GM13977 (cell line): ENCODE results near the gene ZNF99.

ENCODE experiments used
- DNase-seq: peaks from one replicate; pipeline ENCODE4 v3.0.0; 2012; ENCODE audit warnings: low spot score
- CTCF ChIP-seq: IDR thresholded peaks from 2 replicates; pipeline ENCODE4 v1.5.1; 2012; ENCODE audit warnings: mild to moderate bottlenecking, control low read depth; ENCODE audit not compliant: insufficient read depth; ENCODE audit errors: extremely low read depth, missing control alignments
- in situ Hi-C: fragments of 300-500 bp; cut with MboI; formaldehyde crosslinking; loops from one replicate; pipeline ENCODE4 v1.12.0; 2022; ENCODE audit warnings: low sequenced_read_pairs, low pct_unique_long_range_greater_than_20kb, mixed read lengths, inconsistent platforms; ENCODE audit not compliant: unreplicated experiment

Gene ZNF99

GRCh38 chr19:22783651-22784410 lies at the start of gene ZNF99:
Gene ZNF99 (minus strand): TSS chr19:22784151. CDS start chr19:22784016, 135 bp downstream.
- in situ Hi-C loops: no loop called here
- DNase-seq: no peak
- no peak for TF ChIP-seq CTCF

- in situ Hi-C loops: no loop called here
- no peak for TF ChIP-seq CTCF
- no peak for DNase-seq
Observed at GRCh38 chr19:22832031-22832762, 48.2 kb upstream of the ZNF99 start, which contains the start of gene ZNF723. Gene ZNF723 (plus strand): TSS chr19:22832291. CDS start chr19:22832380, 89 bp downstream.

GRCh38 chr19:22831211-22831610 lies 47.3 kb upstream of the ZNF99 start:
- TF ChIP-seq CTCF: no peak

GRCh38 chr19:22814124-22814523 lies 30.2 kb upstream of the ZNF99 start:
- in situ Hi-C loops: no loop called here
- TF ChIP-seq CTCF: no peak
- no peak for DNase-seq

More at GRCh38 chr19:22831211-22831610, 47.3 kb upstream of the ZNF99 start:
- in situ Hi-C loops: no loop called here
- DNase-seq: no peak

- no peak for DNase-seq
- TF ChIP-seq CTCF: no peak
- in situ Hi-C loops: no loop called here
Observed at GRCh38 chr19:22807061-22807835, 23.3 kb upstream of the ZNF99 start.

- in situ Hi-C loops: no loop called here
- no peak for TF ChIP-seq CTCF
- DNase-seq: no peak
Observed at GRCh38 chr19:22806418-22806817, 22.5 kb upstream of the ZNF99 start.
